Fibroblast of the aortic adventitia (primary cell): Measurements from ENCODE around the gene UBE2Q1. TPM values are rescaled to one million over a fixed set of nuclear protein-coding genes. Genes with fewer than 3 reads are reported as not detected.

Experiments
- DNase-seq: peaks from one replicate; pipeline ENCODE4 v3.0.0-alpha.2; 2010; ENCODE audit warnings: low read depth
- H3K4me3 ChIP-seq: 2 replicates; pipeline ENCODE4 v1.5.1; 2011; ENCODE audit warnings: low read depth, mild to moderate bottlenecking, control low read depth, low read length, moderate library complexity
- total RNA-seq: library from RNA; depleted of rRNA; stranded (reverse); fragments of >200 nt; gene quantifications from 2 replicates; pipeline ENCODE4 v1.2.3, GENCODE V29; 2012; ENCODE audit warnings: low replicate concordance
- TF ChIP-seq, protein P1 (sequence below): IDR thresholded peaks from 2 replicates; pipeline ENCODE4 v1.5.1; 2011; ENCODE audit warnings: mild to moderate bottlenecking, low read length, control low read depth, inconsistent platforms; ENCODE audit not compliant: insufficient read depth

UBE2Q1 gene
- total RNA-seq, 1 donor = 26.1 TPM

DNA sequence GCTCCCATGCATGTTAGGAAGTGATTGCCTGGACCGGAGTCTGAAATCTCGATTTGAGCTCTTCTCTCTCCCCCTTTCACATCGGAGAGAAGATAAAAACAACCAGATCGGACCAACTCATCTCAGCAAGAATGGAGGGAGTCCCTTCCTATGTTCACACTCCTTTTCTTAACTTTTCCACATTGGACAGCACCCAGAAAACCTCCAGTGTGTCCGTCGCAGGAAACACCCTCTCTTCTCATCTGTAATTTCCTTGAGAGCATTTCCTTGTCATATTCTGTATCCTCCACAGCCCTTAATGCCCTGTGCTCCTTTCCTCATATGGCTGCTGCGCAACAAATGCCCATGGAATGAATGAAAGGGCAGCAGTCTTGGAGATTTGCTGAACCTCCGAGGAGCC lies 57.9 kb downstream of the UBE2Q1 start:
- DNase-seq = no peak
- H3K4me3 ChIP-seq = no peak overlapping the region
- TF ChIP-seq, protein P1, sequence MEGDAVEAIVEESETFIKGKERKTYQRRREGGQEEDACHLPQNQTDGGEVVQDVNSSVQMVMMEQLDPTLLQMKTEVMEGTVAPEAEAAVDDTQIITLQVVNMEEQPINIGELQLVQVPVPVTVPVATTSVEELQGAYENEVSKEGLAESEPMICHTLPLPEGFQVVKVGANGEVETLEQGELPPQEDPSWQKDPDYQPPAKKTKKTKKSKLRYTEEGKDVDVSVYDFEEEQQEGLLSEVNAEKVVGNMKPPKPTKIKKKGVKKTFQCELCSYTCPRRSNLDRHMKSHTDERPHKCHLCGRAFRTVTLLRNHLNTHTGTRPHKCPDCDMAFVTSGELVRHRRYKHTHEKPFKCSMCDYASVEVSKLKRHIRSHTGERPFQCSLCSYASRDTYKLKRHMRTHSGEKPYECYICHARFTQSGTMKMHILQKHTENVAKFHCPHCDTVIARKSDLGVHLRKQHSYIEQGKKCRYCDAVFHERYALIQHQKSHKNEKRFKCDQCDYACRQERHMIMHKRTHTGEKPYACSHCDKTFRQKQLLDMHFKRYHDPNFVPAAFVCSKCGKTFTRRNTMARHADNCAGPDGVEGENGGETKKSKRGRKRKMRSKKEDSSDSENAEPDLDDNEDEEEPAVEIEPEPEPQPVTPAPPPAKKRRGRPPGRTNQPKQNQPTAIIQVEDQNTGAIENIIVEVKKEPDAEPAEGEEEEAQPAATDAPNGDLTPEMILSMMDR = no peak

DNA sequence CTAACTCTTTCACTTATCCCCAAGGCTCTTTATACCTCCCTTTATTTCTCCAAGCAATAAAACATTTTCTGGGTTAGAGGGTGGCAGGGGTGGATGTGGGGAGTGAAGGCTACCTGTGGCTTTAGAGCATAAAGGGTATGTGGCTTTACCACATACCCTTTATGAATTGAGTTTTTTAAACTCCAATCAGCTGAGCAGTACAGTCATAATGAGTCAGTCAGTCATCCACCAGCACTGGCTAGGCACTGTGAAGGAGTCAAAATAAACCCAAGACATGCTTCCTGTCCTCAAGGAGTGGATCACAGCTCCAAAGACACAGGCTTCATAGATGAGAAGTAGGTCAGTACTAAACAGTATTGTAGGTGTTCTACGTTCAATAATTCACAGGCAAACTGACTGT lies 59.0 kb downstream of the UBE2Q1 start:
- TF ChIP-seq, protein P1 = no peak
- no peak overlapping the region for H3K4me3 ChIP-seq
- no peak for DNase-seq

Other genes starting within 250 kb of the UBE2Q1 start
- not detected in 2 replicates for gene AQP10, start 237.6 kb downstream of the UBE2Q1 start, total RNA-seq
- gene ATP8B2, start 233.1 kb downstream of the UBE2Q1 start, total RNA-seq = 58.3 and 231 TPM in 2 replicates
- gene IL6R, start 153.3 kb downstream of the UBE2Q1 start, total RNA-seq = 1.3 and 5.3 TPM in 2 replicates
- gene TDRD10, start 56.4 kb downstream of the UBE2Q1 start, total RNA-seq = not detected in 2 replicates
- 0.09 and 0.49 TPM in 2 replicates for gene SHE, start 56.2 kb downstream of the UBE2Q1 start, total RNA-seq
- gene CHRNB2, start 9.1 kb upstream of the UBE2Q1 start, total RNA-seq = under 0.01 TPM in 1 of 2 replicates, not detected in the other
- 114 and 115 TPM in 2 replicates for gene ADAR, start 49.5 kb upstream of the UBE2Q1 start, total RNA-seq